Inflammatory macrophage treated with lipopolysaccharide for 4 hours (primary cell): Measurements from ENCODE around the gene ALAD.

Source experiments
- DNase-seq: peaks from one replicate; pipeline ENCODE4 v3.0.0-alpha.2; 2020

Gene ALAD

DNA sequence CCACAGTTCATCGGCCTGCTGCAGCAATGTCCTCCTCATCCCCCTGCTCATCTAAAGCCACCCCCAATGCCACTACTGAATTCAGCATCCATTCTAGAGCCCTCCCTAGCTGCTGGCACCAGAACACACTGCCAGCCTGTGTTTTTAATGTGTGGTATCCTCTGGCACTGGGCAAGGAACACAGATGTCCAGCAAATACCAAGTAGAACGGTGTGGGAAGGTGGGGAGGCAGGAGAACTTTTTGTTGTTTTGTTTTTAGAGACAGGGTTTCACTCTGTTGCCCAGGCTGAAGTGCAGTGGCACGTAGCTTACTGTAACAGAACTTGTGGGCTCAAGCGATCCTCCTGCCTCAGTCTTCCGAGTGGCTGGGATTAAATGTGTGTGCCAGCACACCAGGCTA is 29.0 kb downstream of the ALAD start:
- DNase-seq, result no peak

DNA sequence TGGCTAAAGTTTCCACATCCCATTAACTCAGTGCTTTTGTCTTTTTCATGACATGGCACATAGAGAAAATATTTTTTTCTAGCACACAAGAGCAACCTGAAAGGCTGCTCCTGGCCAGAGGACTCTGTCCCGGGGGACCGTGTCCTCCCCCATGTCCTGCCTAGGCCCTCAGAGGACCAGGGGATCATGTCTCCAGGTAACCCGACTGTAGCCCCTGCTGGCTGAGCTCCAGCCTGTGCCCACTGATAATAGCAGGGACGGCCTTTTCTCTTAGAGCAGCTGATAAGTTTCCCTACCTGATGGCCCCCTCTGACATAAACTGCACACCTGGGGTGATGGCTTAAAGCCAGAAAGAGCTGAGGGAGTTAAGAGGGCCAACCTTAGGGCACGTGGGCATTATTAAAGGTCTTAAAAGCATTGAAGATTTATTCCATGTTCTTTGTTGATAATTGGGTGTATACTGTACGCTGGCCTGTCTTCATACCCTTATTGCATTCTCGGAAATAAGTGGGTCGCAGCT is 30.2 kb downstream of the ALAD start:
- DNase-seq, result no peak

DNA sequence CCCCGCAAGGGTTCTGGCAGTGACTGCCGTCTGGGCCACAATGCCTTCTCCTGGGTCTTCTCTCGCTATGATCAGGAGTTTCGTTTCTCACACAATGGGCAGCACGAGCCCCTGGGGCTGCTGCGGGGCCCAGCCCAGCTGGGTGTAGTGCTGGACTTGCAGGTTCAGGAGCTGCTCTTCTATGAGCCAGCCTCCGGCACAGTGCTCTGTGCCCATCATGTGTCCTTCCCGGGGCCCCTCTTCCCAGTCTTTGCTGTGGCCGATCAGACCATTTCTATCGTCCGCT is 31.3 kb downstream of the ALAD start:
- no peak for DNase-seq

DNA sequence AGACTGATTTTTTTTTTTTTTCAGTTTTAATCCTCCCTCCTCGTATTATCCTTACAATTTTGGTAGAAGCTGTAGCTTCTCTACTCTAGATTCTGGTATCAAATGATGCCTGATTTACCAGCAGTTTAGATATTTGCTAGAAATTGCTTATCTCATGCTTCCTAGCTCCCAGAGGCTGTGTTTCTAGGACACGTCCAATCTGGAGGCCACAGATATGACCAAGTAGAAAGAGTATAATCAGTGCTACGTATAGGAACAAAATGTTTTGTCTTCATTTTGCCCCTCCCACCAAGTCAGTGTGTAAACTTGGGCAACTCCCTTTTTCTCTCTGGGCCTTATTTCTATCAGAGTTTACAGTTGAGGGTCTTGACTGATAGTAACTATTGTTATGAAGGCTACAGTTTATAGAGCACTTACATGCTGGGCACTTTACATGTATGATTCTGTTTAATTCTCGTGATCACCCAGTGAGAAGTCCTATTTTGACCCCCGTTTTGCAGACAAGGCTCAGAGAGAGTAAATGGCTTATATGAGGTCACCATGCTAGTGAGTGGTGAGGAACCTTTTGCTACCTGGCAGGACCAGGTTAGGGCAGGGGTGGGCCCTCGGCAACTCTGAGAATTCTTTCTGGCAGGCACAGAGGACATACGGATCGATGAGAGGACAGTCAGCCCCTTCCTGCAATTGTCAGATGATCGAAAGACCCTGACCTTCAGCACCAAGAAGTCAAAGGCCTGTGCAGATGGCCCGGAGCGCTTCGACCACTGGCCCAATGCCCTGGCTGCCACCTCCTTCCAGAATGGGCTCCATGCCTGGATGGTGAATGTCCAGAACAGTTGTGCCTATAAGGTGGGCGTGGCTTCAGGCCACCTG is 31.9 kb downstream of the ALAD start:
- DNase-seq, result no peak

DNA sequence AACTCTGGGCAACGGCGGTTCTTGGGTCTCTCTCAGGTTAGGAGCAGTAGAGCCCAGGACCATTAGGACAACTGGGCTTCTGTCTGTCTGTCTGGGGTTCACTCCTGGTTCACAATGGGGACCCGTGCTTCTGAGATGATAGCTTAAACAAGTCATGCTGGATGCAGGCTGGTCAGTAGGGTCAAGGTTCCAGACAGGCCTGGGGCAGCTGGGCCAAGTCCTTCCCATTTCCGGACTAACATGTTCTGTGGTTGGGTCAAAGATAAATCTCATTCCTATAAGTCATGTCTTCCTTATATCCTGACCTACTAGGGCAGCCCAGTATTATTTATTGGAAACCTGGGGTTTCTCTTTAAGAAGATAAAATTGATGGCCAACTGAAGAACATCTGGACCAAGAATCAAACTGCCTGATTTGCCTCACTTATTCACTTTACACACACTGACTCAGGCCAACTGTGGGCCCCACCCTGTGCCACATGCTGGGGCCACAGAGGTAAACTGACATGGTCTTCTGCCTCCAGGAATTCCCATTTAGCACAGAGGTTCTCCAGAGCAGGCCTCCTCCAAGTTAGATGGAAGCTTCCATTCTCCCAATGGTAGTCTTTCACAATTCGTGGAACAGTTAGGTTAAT is 32.6 kb downstream of the ALAD start:
- no peak for DNase-seq

DNA sequence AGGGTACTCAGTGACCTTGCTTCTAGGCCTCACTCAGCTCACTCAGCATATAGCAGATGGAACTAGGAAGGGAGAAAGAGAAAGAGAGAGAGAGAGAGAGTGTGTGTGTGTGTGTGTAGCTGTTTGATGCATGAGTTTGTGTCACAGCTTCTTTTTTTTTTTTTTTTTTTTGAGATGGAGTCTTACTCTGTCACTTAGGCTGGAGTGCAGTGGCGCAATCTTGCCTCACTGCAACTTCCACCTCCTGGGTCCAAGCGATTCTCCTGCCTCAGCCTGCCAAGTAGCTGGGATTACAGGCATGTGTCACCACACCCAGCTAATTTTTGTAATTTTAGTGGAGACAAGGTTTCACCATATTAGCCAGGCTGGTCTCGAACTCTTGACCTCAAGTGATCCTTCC is 35.4 kb downstream of the ALAD start:
- peak; percentile 54 for DNase-seq

DNA sequence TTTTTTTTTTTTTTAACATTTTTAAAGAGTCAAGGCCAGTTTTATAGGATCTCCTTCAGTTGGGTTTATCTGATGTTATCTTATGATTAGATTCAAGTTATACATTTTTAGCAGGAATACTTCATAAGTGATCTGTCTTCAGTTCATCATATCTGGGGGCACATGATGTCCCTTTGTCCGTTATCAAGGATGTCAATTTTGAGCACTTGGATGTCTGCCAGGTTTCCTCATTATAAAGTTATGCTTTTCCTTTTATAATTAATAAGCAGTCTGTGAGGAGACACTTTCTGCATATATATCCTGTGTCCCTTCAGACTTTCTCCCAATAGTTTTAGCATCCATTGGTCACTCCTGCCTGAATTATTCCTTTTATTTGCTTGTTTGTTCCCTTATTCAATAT is 36.1 kb downstream of the ALAD start:
- DNase-seq, result no peak

DNA sequence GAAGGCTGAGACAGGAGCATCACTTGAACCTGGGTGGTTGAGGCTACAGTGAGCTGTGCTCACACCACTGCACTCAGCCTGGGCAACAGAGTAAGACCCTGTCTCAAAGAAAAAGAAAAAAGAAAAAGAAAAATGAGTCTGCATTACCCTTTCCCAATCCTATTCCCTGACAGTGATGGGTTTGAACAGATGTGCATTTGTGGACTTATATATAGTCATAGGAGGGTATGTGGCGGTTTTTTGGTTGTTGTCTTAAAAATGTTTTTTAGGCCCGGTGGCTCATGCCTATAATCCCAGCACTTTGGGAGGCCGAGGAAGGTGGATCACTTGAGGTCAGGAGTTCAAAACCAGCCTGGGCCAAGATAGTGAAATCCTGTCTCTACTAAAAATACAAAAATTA is 37.7 kb downstream of the ALAD start:
- no peak for DNase-seq

DNA sequence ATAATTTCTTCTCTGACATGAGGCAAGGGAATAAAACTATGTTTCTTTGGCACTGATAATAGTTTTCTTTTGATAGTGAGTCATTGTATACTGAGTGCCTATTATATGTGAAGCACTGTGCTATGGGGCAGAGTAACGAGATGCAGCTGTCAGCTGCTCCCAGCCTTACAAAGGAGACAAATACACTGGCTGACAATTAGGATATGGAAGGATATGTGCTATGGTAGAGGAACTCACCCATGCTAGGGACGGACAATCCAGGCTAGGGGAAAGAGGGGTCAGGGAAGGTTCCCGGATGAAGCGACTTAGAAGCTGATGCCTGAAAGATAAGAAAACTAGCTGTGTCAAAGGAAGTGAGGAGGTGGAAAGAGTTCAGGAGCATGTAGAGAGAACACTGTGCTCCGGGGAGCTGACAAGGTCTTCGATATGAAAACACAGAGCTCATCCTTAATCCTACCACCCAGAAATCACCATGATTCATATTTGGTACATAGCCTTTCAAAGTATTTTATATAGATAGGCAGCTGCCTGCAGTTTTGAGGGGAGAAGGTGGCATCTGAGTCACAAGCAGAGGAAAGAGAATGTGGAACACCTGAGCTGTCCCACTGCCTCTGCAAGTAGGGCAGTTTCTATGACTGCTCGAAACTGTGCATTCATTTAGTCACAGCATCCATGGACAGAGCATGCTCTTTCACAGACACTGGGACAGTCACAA is 39.6 kb downstream of the ALAD start:
- DNase-seq, result no peak

DNA sequence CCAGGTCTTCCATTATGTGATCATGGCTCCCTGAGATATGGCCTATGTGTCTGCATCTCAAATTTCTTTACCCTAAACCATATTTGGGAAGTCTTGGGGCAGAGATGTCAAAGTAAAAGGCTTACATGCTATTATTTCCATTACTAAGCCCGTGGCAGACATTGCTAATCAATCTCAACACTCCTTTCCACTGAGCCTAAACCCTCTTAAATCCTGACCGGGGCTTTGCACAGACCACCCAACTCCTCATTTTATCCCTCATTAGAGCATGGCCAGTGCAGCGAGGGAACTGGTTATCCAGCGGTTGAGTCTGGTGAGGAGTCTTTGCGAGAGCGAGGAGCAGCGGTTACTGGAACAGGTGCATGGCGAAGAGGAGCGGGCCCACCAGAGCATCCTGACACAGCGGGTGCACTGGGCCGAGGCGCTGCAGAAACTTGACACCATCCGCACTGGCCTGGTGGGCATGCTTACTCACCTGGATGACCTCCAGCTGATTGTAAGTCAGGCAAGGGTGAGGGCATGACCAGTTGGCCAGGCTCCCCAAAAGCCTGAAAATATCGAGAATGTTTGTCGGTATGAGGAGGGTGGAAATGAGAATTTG is 40.7 kb downstream of the ALAD start:
- DNase-seq, result no peak

DNA sequence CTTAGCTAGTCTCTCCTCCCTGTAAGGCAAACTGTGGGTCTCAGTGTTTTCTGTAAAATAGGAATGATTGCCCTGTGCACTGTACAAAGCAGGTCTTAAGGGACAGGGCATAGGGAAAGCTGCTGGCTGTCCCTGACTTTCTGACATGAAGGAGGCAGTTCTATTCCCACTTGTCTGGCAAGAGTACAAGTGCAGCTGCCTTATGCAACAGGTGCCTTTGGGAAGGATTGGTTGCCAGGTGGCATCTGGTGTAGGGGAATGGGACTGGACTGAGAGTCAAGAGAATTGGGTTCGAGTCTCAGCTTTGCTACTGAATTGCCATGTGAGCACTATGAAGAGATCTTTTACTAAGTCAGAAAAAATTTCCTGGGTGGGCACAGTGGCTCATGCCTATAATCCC is 41.7 kb downstream of the ALAD start:
- DNase-seq, result no peak

DNA sequence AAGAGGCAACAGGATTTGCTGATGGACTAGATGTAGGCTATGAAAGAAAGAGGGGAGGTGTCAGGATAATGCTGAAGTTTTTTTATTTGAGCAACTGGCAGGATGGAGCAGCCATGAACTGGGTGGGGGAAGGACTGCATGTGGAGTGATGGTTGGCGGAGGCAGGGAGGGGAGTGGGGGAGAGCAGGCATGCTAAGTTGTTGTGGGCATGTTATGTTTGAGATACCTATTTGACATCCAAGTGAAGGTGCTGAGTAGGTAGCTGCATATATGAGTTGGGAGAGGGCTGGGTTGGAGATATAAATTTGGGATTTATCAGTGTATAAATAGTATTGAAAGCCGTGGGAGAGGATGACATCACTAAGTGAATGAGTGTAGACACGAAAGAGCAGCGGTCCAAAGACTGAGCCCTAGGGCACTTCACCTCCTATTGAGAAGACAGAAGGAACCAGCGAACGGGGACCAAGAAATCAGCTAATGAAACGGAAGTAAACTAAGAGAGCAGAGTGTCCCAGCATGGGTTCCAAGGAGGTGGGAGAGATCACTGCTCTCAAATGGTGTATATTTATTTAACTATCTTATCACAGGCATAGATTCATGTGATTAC is 44.3 kb downstream of the ALAD start:
- no peak for DNase-seq

DNA sequence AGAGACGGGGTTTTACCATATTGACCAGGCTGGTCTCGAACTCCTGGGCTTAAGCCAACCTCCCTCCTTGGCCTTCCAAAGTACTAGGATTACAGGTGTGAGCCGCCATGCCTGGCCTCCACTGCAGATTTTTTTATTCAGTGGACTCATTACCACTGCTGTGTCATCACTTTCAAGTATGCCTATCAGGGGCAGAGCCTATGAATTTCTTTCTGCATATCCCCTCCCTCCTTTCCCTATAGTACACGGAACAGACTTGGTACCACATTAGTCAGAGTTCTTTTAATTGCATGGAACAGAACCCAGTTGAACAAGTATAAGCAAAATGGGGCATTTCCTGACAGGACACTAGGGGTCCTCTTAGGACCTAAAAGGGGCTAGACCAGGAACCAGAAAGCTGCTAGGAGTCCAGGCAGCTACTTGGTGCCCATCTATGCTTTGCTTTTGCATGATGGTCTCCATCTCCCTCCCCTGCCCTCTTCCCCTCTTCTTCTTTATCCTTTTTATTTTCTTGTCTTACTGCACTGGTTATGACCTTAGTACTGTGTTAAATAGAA is 46.0 kb downstream of the ALAD start:
- DNase-seq, result no peak

DNA sequence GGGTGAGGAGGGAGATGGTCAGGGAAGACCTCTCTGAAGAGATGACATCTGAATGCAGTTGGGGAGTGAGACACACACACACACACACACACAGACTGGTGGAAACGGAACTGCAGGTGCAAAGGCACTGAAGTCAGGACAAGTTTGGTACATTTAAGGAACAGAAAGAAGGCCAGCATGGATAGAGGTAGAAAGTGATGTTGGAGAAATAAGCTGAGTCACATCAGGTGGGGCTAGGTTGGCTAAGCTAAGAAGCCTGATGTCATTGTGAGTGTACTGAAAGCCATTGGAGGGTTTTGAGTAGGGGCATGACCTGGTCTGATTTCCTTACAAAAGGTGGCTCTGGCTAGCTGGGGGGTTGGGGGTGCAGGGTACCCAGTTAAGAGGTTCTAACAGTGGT is 48.7 kb downstream of the ALAD start:
- DNase-seq, result no peak

DNA sequence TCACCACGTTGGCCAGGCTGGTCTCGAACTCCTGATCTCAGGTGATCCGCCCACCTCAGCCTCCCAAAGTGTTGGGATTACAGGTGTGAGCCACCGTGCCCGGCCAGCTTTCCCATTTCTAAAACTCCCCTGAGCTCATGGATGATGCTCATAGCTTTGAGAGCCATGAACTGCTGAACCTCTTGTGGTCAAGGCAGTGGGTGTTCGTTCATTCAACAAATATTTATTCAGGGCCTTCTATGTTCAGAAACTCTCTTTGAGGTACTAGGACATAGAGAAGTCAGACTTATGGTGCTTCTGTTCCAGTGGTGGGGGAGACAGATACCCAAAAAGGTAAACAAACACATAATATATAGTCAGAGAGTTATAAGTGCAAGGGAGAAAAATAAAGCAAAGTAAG is 49.1 kb downstream of the ALAD start:
- no peak for DNase-seq

DNA sequence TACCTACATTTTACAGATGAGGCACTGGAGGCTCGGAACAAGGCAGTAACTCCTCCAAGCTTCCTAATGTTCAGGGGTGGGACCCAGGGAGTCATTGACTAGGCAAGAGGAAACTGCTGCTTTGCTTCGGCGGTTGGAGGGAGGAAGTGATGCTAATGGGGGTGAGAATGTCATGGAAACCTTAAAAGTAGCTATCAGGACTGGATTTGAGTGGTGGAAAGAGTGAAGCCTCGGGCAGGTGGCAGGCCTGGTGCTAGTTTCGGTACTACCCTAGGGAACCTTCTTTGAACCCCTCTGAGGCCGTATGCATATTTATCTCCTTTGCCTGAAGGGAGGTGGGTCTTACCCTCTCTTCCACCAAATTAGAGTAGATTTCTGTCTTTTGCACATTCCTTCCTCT is 50.1 kb downstream of the ALAD start:
- peak; percentile 48 for DNase-seq

DNA sequence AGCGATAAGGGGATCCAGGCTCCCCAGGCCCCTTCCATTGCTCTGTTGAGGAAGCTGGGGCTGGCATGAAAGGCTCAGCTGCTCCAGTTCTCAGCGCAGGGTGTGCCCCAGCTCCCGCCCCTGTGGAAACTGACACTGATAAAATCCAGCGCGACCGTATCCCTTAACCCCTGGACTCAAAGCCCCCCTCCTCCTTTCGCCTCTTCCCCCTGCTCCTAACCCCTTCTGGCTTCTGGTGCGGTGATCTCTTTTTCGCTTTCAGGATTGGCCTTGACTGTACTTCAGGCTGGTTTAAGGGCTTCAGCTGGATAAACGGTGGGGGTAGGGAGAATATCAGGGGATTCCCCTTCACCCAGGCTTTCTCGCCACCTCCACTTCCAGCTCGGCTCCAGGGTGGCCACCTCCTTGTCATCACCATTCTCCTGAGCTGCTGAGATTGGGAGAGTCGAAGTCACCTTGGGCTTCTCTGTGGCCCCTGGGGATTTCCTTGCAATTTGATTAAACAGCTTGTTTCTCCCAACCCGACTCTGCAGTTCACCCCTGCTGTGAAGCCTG is 50.9 kb downstream of the ALAD start:
- DNase-seq, result no peak

DNA sequence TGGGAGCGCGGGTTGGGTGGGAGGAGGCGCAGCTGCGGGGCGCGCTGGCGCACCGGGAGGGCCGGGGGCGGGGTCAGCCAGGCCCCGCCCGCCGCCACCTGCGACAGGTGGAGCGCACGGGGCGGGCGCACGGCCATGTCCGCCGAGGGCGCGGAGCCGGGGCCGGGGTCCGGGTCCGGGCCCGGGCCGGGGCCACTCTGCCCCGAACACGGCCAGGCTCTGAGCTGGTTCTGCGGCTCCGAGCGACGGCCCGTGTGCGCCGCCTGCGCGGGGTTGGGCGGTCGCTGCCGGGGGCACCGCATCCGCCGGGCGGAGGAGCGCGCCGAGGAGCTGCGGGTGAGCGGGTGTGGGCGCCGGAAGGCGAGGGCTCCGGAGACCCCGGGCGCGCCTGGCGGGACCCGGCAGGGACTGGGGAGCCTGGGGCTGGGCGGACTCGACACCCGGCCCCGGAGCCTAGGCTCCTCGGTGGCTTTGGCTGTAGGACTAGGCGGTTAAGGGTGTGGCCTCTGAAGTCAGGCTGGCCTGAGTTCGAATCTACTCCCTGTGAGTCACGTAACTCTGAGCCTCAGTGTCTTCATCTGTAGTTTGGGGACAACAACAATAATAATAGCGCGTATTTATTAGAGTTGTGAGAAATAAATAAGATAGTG is 51.5 kb downstream of the ALAD start, which contains the start of gene BSPRY:
Gene BSPRY (plus strand): TSS at position 97 of the 650 bp plus-strand sequence. CDS start 39 bp downstream, at position 136.
- peak; percentile 16 for DNase-seq

DNA sequence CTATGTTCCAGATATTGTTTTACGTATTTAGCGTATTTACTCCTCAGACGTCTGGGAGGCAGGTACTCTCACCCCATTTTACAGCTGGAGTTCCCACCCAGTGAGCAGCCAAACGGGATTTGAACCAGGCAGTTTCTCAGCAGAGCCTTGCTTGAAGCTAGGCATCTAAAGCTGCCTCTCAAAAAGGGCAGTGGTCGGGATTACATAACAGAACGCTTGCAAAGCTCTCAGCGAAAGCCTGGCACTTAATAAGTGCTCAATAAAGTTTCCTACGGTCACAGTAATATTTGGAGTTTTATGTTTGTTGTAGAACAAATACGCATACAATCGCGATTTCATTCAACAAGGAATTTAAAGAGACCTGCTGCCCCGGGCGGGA is 52.0 kb downstream of the ALAD start:
- no peak for DNase-seq

DNA sequence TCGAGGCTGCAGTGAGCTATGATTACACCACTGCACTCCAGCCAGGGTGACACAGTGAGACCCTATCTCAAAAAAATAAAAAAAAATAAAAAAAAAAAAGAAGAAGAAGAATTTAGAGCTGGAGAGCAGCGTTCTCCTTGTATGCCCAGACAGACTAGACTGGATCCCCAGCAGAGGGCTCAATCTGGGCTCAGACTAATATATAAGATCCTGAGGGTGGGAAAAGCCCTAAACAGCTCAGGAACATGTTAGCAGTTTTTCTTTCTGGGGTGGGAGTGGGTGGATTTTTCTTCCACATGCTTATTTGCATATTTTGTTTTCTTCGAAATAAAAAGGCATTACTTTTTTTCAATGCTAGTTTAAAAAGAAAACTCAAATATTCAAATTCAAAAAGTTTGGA is 52.6 kb downstream of the ALAD start:
- no peak for DNase-seq

DNA sequence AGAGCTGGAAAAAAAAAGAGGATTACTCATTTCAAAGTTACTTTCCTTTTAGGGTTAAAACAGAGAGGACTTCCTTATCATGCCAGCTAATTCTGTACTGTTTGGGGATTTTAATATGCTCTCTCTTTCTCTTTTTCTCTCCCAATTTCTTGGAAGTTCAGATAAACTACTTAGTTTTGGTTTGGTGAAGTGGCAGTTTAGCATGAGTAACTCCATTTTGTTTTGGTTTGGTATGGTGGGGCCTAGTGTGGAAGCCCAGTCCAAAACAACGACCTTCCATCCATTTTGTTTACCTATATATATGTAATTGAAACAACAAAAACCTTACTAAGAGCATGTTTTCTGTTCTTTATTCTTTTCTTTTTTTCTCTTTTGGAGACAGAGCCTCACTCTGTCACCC is 55.4 kb downstream of the ALAD start:
- DNase-seq, result no peak

DNA sequence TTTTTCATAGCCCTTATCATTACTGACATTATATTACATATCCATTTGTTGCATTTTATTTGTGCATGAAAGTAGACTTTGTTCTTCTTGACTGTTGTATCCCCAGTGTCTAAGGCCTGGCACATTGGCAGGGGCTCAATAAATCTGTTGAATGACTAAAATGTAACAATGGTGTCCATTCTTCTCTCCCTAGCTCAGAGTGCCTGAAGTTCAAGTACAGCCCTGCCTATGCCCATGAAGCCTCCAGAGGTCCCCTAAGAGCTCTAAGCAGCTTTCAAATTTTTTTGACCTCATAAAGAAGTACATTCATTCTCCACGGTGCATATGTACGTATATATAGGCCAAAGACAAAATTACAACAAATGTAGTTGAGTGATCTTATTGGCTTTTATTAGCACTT is 55.9 kb downstream of the ALAD start:
- DNase-seq, result no peak
